H9 (cell line): ENCODE results near the gene INTS1. TPM values are rescaled to one million over a fixed set of nuclear protein-coding genes. Genes with fewer than 3 reads are reported as not detected.

Experiments
- DNase-seq: peaks from one replicate; pipeline ENCODE4 v3.0.0-alpha.2; 2017
- H2AFZ ChIP-seq: one replicate; pipeline ENCODE4 v1.6.1; 2013; ENCODE audit warnings: mild to moderate bottlenecking, low read length, control low read depth, moderate library complexity
- H2AK5ac ChIP-seq: 2 replicates; pipeline ENCODE4 v1.6.1; 2013; ENCODE audit warnings: low read length, control low read depth, mixed read lengths; ENCODE audit not compliant: insufficient read length
- H2BK120ac ChIP-seq: one replicate; pipeline ENCODE4 v1.6.1; 2013; ENCODE audit warnings: low read depth, mild to moderate bottlenecking, low read length, control low read depth, inconsistent platforms; ENCODE audit not compliant: poor library complexity, severe bottlenecking
- H2BK12ac ChIP-seq: 2 replicates; pipeline ENCODE4 v1.6.1; 2013; ENCODE audit warnings: low read length, control low read depth, mixed read lengths, low read depth; ENCODE audit not compliant: insufficient read length
- H2BK15ac ChIP-seq: 2 replicates; pipeline ENCODE4 v1.6.1; 2013; ENCODE audit warnings: low read depth, low read length, control low read depth
- H2BK20ac ChIP-seq: one replicate; pipeline ENCODE4 v1.6.1; 2013; ENCODE audit warnings: low read depth, mild to moderate bottlenecking, low read length, control low read depth, inconsistent platforms; ENCODE audit not compliant: poor library complexity, severe bottlenecking
- H2BK5ac ChIP-seq: 2 replicates; pipeline ENCODE4 v1.6.1; 2013; ENCODE audit warnings: low read length, control low read depth, mixed read lengths; ENCODE audit not compliant: insufficient read length
- H3K14ac ChIP-seq: 2 replicates; pipeline ENCODE4 v1.6.1; 2013; ENCODE audit warnings: low read length, control low read depth; ENCODE audit not compliant: insufficient read depth
- H3K18ac ChIP-seq: 2 replicates; pipeline ENCODE4 v1.6.1; 2013; ENCODE audit warnings: low read depth, mild to moderate bottlenecking, mixed read lengths, low read length, control low read depth; ENCODE audit not compliant: insufficient read length
- H3K23ac ChIP-seq: 2 replicates; pipeline ENCODE4 v1.6.1; 2013; ENCODE audit warnings: low read length, control low read depth, mixed read lengths, low read depth; ENCODE audit not compliant: insufficient read length
- H3K23me2 ChIP-seq: 2 replicates; pipeline ENCODE4 v1.6.1; 2013; ENCODE audit warnings: low read depth, mild to moderate bottlenecking, mixed read lengths, low read length, control low read depth; ENCODE audit not compliant: insufficient read length, poor library complexity, severe bottlenecking
- H3K27ac ChIP-seq: 2 replicates; pipeline ENCODE4 v1.5.1; 2013; ENCODE audit warnings: low read length, control low read depth, mixed read lengths, low read depth; ENCODE audit not compliant: insufficient read length
- H3K27me3 ChIP-seq: 2 replicates; pipeline ENCODE4 v1.6.1; 2013; ENCODE audit warnings: low read length, control low read depth, inconsistent platforms; ENCODE audit not compliant: insufficient read depth
- H3K4ac ChIP-seq: 2 replicates; pipeline ENCODE4 v1.6.1; 2013; ENCODE audit warnings: low read depth, mild to moderate bottlenecking, control low read depth, inconsistent platforms, low read length, moderate library complexity
- H3K4me1 ChIP-seq: 2 replicates; pipeline ENCODE4 v1.6.1; 2013; ENCODE audit warnings: low read length, control low read depth, inconsistent platforms; ENCODE audit not compliant: insufficient read depth
- H3K4me2 ChIP-seq: 2 replicates; pipeline ENCODE4 v1.6.1; 2013; ENCODE audit warnings: low read length, control low read depth, mixed read lengths; ENCODE audit not compliant: insufficient read length, insufficient read depth
- H3K56ac ChIP-seq: 2 replicates; pipeline ENCODE4 v1.6.1; 2013; ENCODE audit warnings: low read depth, mild to moderate bottlenecking, mixed read lengths, low read length, control low read depth; ENCODE audit not compliant: insufficient read length
- H3K79me1 ChIP-seq: 2 replicates; pipeline ENCODE4 v1.6.1; 2013; ENCODE audit warnings: low read depth, mild to moderate bottlenecking, moderate library complexity, low read length, control low read depth, inconsistent platforms; ENCODE audit not compliant: insufficient read depth, poor library complexity, severe bottlenecking
- H3K79me2 ChIP-seq: 2 replicates; pipeline ENCODE4 v1.6.1; 2013; ENCODE audit warnings: low read length, control low read depth, inconsistent platforms; ENCODE audit not compliant: insufficient read depth
- H3K9ac ChIP-seq: 2 replicates; pipeline ENCODE4 v1.6.1; 2013; ENCODE audit warnings: low read length, control low read depth, mixed read lengths; ENCODE audit not compliant: insufficient read length; ENCODE audit errors: extremely low read depth
- H3K9me3 ChIP-seq: one replicate; pipeline ENCODE4 v1.6.1; 2013; ENCODE audit warnings: low read depth, low read length, inconsistent platforms; ENCODE audit not compliant: control insufficient read depth
- H3T11ph ChIP-seq: one replicate; pipeline ENCODE4 v1.6.1; 2013; ENCODE audit warnings: mild to moderate bottlenecking, low read length, control low read depth, inconsistent platforms
- H4K20me1 ChIP-seq: one replicate; pipeline ENCODE4 v1.6.1; 2013; ENCODE audit not compliant: control insufficient read depth, insufficient read length, insufficient read depth
- H4K5ac ChIP-seq: 2 replicates; pipeline ENCODE4 v1.6.1; 2013; ENCODE audit warnings: low read depth, mild to moderate bottlenecking, mixed read lengths, low read length, control low read depth; ENCODE audit not compliant: insufficient read length
- H4K8ac ChIP-seq: replicated peaks from 2 replicates; pipeline ENCODE4 v1.6.1; 2013; ENCODE audit warnings: low read length, control low read depth, mixed read lengths, low read depth; ENCODE audit not compliant: insufficient read length
- H4K91ac ChIP-seq: 2 replicates; pipeline ENCODE4 v1.6.1; 2013; ENCODE audit warnings: low read depth, mild to moderate bottlenecking, moderate library complexity, mixed read lengths, low read length, control low read depth; ENCODE audit not compliant: insufficient read length
- H3K27ac Mint-ChIP-seq, 3 experiments: 2 replicates in 2 of 3; 3 replicates in 1 of 3; pipeline ENCODE4 v1.8.0; 2020 to 2021; ENCODE audit warnings: mixed read lengths in 3 of 3, mild to moderate bottlenecking in 1 of 3, moderate library complexity in 1 of 3
- H3K27me3 Mint-ChIP-seq: 2 replicates; pipeline ENCODE4 v1.8.0; 2021; ENCODE audit warnings: low read depth, mild to moderate bottlenecking, moderate library complexity, mixed read lengths
- H3K36me3 Mint-ChIP-seq, 3 experiments: 2 replicates in 2 of 3; 3 replicates in 1 of 3; pipeline ENCODE4 v1.8.0; 2020 to 2021; ENCODE audit warnings: low read depth in 3 of 3, mixed read lengths in 3 of 3; ENCODE audit not compliant: insufficient read depth in 1 of 3
- H3K4me1 Mint-ChIP-seq, 2 experiments: 2 replicates each; pipeline ENCODE4 v1.8.0; 2020; ENCODE audit warnings: mixed read lengths in 2 of 2
- H3K4me3 Mint-ChIP-seq, 2 experiments: 2 replicates in 1 of 2; 3 replicates in 1 of 2; pipeline ENCODE4 v1.8.0; 2020 to 2021; ENCODE audit warnings: mild to moderate bottlenecking in 2 of 2, mixed read lengths in 2 of 2, moderate library complexity in 1 of 2
- H3K9me3 Mint-ChIP-seq, 2 experiments: 2 replicates in 1 of 2; 3 replicates in 1 of 2; pipeline ENCODE4 v1.8.0; 2020; ENCODE audit warnings: mild to moderate bottlenecking in 2 of 2, mixed read lengths in 2 of 2, moderate library complexity in 1 of 2
- CTCF ChIP-seq: fragments of 200-600 bp; sonication (generic); conservative IDR thresholded peaks from 3 replicates; pipeline ENCODE4 v1.8.0; 2021; ENCODE audit warnings: antibody characterized with exemption, mild to moderate bottlenecking
- WGBS: extraction: QIAGEN DNeasy Blood & Tissue Kit; methylation state at CpG from one replicate; pipeline ENCODE4 v1.1.7; 2013; ENCODE audit warnings: missing lambda C conversion rate, low lambda C conversion rate, mixed read lengths; ENCODE audit not compliant: insufficient read length; ENCODE audit errors: extremely low coverage; 5-methylcytosine and 5-hydroxymethylcytosine counted together
- total RNA-seq: library from RNA; stranded (reverse); gene quantifications from 2 replicates; pipeline ENCODE4 v1.2.1, GENCODE V29; 2021

The INTS1 gene
- total RNA-seq, 1 experiment from 2014 or later: 133 TPM

- no peaks in the 10 kb centered on the region for H3K79me2 ChIP-seq
- no CpG with 5 or more reads among the region's 6 CpGs for WGBS
- no peak overlapping the region for H3K4ac ChIP-seq
- Mint-ChIP-seq H3K4me3 (no peak overlapping the region), H3K36me3 (peaks cover 3 to 15% (median 6%) of the 10 kb centered on the region in 3 experiments; a peak in 4 of 7 replicates), H3K4me1 (no peaks in the 10 kb centered on the region), H3K9me3 (no peaks in the 10 kb centered on the region), H3K27ac (no peak overlapping the region), H3K27me3 (no peaks in the 10 kb centered on the region)
- no peak overlapping the region for H3K18ac ChIP-seq
- H3T11ph ChIP-seq: no peak overlapping the region
- no peak for TF ChIP-seq CTCF
- no peak overlapping the region for H3K9ac ChIP-seq
- DNase-seq: no peak
- H3K27me3 ChIP-seq: no peaks in the 10 kb centered on the region
- H3K14ac ChIP-seq: no peak overlapping the region
- no peak overlapping the region for H2BK20ac ChIP-seq
- H2AFZ ChIP-seq: no peak overlapping the region
- H2BK15ac ChIP-seq: no peak overlapping the region
- no peak overlapping the region for H2BK12ac ChIP-seq
- H3K23ac ChIP-seq: no peak overlapping the region
- H3K23me2 ChIP-seq: no peaks in the 10 kb centered on the region
- no peak overlapping the region for H4K8ac ChIP-seq
- no peaks in the 10 kb centered on the region for H3K9me3 ChIP-seq
- no peaks in the 10 kb centered on the region for H3K4me1 ChIP-seq
- H2BK120ac ChIP-seq: no peak overlapping the region
- H3K27ac ChIP-seq: no peak overlapping the region
- no peak overlapping the region for H2BK5ac ChIP-seq
- H3K4me2 ChIP-seq: no peak overlapping the region
- no peak overlapping the region for H4K91ac ChIP-seq
- H3K56ac ChIP-seq: no peak overlapping the region
- no peak overlapping the region for H4K5ac ChIP-seq
- H3K79me1 ChIP-seq: no peaks in the 10 kb centered on the region
- H4K20me1 ChIP-seq: no peaks in the 10 kb centered on the region
- no peak overlapping the region for H2AK5ac ChIP-seq
These were observed 39.6 kb upstream of the INTS1 start for GRCh38 chr7:1543826-1544177.
